Central memory CD4-positive, alpha-beta T cell (primary cell): Measurements from ENCODE around the gene ARID3C.
A peak's percentile ranks its signal among the peaks of the same experiment; 100 is the strongest.

ENCODE experiments used
- DNase-seq: peaks from one replicate; pipeline ENCODE4 v3.0.0; 2022

Gene ARID3C

DNA sequence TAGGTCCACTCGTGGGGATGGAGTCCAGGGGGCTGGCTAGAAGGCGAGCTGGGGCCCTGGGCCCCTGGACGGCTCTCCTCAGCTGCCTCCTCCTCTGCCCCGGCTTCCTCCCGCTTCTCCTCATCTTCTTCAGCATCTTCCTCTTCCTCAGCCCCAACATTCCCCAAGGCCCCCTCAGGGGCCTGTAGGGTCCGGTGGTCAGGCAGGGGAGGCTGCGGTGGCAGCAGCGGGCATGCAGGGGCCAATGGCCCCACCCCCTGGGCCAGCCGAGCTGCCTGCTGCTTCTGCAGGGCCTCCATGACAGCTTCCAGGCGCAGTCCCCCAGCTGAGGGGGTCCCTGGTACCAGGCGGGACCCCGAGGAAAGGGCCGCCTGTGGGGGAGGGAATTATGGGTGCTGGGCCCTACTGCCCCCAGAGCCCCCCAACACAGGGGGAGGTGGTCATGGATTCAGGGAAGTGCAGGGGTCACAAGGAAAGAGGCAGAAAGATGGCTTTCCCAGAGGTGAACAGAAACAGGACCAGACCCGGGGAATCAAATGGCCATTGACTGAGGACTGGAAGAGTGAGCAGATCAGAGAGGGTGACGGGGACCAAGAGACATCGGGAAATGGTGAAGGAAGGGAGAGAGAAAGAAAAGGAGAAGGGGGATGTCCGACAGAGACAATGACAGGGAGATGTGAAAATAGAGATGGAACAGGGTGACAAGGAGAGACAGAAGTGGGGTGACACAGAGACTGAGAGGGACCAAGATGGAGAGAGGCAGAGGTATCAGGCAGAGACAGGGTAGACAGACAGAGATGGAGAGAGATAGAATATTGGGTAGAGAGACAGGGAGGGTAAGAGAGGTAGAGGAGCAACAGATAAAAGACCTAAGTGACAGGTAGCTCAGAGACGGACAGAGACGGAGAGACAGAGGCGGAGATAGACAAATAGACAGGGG is 880 bp downstream of the ARID3C start:
- no peak for DNase-seq

DNA sequence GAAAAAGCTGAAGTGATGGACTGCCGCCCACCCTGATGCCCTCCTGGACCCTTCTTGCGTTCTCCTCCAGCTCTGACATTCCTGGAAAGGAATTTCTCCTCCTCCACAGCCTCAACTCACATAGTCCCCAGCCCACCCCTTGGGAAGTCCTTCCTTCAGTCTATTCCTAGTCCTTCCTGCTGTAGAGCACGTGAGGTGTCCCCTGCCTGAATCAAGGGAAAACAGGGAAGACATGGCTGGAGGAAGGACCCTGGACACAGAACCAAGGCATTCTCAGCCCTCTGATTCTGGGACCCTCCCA is 3.7 kb downstream of the ARID3C start:
- DNase-seq = no peak

GRCh38 chr9:34624475-34625185 is 4.2 kb downstream of the ARID3C start:
- no peak for DNase-seq

DNA sequence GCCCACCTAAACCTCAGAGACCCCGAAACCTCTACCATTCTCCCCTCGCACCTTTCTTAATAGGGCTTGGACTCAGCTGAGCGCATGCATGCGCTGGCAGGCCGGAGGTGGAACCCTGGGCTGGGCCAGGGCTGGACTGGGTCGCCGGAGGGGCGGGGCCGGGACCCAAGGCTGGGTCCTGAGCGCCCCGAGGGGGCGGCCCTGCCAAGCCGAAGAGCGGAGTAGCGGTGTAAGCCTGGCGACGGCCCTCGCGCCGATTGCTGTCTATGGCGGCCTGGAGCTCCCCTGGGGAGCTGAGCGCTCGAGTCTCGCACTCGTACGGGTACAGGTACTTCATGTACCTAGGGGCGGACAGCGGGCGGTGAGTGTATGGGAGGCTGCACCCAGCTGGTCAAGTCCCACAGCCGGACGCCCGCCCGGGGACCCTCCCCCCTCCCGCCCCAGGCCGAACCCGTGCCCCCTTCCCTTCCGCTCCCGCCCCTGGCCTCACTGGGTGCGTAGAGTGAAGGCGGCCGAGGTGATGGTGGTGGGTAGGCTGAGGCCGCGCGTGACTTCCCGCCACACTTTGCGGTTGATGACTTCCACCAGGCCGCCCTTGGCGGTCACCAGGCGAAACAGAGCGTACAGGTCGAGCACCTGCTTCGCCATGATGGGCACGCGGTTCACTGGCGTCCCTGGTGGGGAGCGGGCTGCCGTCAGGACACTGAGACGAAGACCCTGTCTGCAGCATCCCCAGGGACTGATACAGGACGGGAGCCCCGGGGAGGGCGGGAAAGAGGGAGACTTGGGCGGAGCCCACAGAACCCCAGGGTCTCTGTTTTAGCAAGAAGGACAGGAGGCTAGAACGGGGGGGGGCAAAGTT is 5.3 kb downstream of the ARID3C start:
- DNase-seq = no peak

- DNase-seq = peak; percentile 92
Observed at GRCh38 chr9:34620061-34620994, 8.5 kb downstream of the ARID3C start, which contains the start of gene DCTN3. DCTN3 (minus strand) TSS chr9:34620495; CDS start chr9:34620464, 31 bp downstream.

DNA sequence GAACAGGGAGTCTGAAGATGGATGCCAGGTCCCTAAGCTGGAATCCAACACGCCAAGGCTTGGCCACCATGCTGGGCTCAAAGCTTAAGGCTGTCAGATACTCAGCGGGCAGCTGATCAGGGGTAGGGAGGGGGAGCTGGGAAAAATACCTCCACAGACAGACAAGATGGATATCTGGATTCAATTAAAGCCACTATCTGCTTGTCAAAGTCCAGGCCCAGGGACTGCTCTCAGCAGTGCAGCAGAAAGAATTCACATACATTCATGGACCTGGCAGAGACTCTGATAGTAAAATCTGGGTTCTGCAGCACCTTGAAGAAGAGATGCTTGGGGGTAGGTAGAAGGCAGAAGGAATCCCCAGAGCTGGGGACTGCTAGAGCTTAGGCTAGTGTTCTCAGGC is 13.7 kb downstream of the ARID3C start:
- DNase-seq = no peak

GRCh38 chr9:34612788-34613390 is 16.0 kb downstream of the ARID3C start:
- DNase-seq = peak; percentile 57

DNA sequence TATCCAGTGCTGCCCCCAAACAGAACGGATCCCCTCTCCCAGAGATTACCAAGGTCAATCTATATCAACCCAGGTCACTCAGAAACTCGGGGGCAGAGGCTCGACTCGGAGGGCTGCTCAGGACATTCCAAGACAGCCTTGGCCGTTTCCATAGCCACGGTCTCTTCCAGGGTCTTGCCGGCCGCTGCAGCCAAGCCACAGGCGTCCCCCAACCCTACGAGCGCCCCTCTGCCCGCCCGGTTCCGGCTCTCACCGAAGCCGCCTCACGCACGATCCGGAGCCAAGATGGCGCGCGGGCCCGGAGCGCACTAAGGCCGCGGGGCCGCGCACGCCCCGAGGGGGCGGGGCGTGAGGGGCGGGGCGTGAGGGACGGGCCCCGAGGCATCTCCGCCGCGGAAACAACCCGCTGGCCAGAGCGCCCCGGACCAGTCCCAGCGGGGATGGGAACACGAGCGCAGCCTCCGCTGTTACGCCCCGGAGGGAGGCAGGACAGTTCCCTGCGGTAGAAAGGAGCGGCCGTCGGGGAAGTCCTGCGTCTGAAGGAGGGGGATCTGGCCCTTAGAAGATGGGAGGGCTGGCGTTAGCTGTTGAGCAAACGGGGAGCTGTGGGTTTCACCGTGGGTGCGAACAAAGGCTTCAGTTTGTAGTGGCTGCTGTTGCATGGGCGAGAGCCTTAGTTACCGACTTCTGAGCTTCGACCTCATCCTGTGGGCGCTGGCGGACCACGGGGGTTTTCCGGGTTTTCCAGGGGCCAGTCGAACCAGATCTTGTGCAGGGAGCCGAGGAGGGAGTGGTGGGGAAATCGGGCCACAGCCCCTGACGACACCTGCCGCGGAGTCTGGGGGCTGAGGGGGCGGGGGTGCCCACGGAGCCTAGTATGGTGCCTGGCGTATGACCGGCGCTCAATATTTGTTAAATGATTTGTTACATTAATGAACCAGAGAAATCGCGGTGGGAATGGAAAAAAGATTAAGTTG is 16.8 kb downstream of the ARID3C start, which contains the start of gene RPP25L:
TSS of gene RPP25L (minus strand) at position 287 of the 977 bp plus-strand sequence. CDS start 801 bp downstream, outside the sequence.
- peak; percentile 81 for DNase-seq

GRCh38 chr9:34611251-34611810 is 17.5 kb downstream of the ARID3C start:
- no peak for DNase-seq

DNA sequence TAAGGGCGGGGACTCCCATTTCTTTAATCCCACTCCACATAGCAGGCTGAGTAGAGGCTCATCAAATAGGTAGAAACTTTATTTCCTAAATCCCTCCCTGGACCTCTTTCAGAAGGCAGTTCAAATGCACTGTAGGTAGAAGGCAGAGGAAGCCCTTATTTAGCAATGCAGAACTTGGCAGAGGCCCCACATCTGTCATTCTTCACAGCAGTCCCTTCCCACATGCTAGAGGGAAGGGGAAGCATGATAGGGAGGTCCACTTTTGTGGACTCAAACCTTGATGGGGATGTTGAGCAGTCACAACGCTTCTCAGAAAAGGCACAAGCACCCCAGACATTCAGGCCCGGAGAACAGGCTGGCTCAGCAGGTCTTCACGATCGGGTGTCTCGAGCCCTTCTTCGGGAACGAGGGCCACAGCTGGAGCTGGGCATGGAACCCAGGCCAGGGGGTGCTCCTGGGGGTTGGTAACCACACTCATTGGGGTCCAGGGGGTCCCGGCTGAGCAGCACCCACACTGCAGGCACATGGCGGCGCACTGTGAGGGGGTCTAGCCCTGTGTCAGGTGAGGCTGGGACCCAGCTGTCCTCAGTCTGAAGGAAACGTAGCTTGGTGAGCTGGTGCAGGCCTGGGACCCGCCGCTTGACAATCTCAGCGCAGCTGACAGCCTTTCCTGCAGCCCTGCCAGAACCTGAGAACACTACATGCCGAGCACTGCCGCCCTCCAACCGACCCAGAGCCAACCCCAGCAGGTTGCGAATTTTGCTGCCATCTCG is 18.2 kb downstream of the ARID3C start:
- DNase-seq = no peak

DNA sequence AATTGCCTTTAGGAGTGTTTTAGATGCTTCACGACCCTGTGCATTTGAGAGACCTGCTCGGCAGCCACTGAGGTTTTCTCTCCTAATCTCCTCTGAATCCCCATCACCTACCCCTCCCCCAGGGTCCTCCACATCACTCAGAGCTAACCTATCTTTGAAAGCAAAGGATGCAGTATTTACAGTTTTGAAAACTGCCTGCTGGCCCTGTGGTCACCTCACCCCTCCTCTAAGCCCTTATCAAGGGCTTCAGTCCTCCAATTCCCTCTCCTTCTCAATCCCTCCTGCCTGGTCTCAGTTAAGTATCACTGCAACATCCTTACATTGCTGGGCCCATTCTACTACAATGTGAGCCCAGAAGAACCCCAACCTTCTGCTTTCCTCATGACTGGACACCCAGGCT is 21.5 kb downstream of the ARID3C start:
- DNase-seq = no peak

GRCh38 chr9:34606905-34607304 is 22.0 kb downstream of the ARID3C start:
- DNase-seq = no peak

DNA sequence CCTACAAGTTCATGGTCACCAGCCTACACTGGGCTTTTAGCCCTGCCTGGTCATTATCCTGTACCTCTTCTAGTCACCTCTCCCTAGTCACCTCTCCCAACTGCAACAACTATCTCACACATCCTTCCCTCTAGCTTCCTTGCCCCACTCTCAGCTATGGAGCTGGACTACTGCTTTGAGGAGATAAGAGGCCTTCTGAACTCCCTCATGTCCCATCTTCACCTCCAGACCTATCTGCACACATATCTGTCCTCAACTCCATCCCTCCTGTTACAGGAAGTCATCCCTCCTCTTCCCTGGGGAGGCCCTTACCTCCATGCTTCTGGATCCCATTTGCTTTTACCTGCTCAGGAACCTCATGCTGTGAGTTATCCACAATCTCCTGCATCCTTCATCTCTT is 22.7 kb downstream of the ARID3C start:
- no peak for DNase-seq

GRCh38 chr9:34603610-34604231 is 25.1 kb downstream of the ARID3C start:
- peak; percentile 66 for DNase-seq

DNA sequence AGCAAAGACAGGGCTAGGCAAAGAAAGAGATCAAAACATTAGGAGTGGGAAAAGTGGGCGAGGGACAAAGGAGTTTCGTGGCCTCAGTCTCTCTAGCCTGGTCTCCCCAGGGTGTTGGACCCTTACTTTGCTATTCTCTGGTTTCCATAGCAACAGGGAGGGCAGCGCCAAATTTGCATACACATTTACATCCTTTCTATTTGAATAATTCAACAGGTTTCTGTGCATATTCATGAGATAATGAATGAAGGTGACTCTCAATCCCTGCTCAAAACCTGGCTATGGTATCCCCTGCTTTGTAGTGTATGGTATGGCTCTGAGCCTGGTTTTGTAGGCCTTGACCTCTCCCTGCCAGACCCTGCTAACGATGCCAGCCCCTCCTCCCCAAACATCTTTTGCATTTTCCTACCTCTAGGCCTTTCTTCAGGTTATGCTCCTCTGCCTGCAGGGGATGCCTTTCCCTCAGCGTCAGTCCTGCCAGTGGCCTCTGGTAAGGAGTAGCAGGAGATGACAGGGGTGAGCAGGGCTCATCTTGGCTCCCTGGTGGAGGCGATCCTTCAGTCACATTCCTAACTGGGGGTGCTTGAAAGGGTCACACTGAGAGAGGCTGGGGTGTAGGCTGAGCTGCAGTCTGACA is 26.8 kb downstream of the ARID3C start:
- DNase-seq = no peak

DNA sequence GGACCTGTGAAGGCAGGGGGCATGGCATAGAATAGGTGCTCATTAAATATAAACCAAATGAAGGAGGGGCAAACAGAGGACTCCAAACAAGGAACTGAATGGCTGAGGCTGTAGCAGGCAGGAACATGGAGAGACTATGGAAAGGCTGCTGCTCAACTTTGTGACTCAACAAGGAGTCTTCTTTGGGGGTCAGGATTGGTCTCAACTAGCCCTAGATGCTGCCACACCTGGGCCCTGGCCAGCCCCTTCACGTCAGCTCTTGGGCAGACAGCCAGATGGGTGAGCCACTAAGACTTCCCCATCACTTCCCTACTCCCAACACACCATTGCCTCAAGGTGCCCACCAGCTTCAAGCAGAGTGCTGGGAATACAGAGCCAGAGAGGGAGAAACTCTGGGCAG is 28.0 kb downstream of the ARID3C start:
- DNase-seq = no peak

- no peak for DNase-seq
Observed at GRCh38 chr9:34599546-34599945, 29.3 kb downstream of the ARID3C start.

DNA sequence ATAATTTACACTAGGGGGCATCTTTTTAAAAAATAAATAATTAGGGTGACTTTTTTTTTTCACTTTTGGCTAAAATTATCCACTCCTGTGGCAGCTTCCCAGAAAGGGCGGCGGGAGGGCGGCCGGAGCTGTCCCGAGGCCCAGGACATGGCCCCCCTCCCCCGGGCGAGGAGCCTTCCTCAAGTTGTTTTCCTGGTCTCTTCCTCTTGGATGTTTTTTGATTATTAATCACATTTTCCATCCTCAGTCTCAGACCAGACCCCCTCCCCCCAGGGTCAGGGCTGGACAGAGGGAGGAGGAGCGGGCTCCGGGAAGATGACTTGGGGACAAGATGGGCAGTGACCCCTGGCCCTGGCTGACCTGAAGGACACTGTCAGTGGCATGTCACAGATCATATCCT is 34.7 kb downstream of the ARID3C start:
- no peak for DNase-seq
